Suppressor macrophage treated with lipopolysaccharide for 1 hour (primary cell): ENCODE measurements around the gene MAEA.

ENCODE experiments used
- DNase-seq, 3 donors: peaks; one replicate each; pipeline ENCODE4 v3.0.0-alpha.2; 2020 to 2022

MAEA gene

GRCh38 chr4:1305261-1305711 lies 15.6 kb downstream of the MAEA start:
- no peak for DNase-seq

GRCh38 chr4:1305781-1306455 lies 16.2 kb downstream of the MAEA start:
- peak in 1 of 3 donors; percentile 8 for DNase-seq

- no peak for DNase-seq
Observed at GRCh38 chr4:1307951-1308735, 18.5 kb downstream of the MAEA start.

GRCh38 chr4:1309261-1310010 lies 19.7 kb downstream of the MAEA start:
- DNase-seq: peak; percentile 77 to 82 (median 77)

- DNase-seq: no peak
Observed at GRCh38 chr4:1310031-1310795, 20.5 kb downstream of the MAEA start.

- DNase-seq: no peak
Observed at GRCh38 chr4:1310796-1311631, 21.3 kb downstream of the MAEA start.

- no peak for DNase-seq
Observed at GRCh38 chr4:1312821-1313640, 23.3 kb downstream of the MAEA start.

- DNase-seq: no peak
Observed at GRCh38 chr4:1315306-1315705, 25.6 kb downstream of the MAEA start.

- DNase-seq: no peak
Observed at GRCh38 chr4:1315836-1316536, 26.3 kb downstream of the MAEA start.

- no peak for DNase-seq
Observed at GRCh38 chr4:1316537-1317168, 27.0 kb downstream of the MAEA start.

- DNase-seq: no peak
Observed at GRCh38 chr4:1317177-1318045, 27.7 kb downstream of the MAEA start.

- DNase-seq: no peak
Observed at GRCh38 chr4:1318046-1318375, 28.3 kb downstream of the MAEA start.

- DNase-seq: peak in 2 of 3 donors; percentile 15 to 46
Observed at GRCh38 chr4:1318488-1319213, 29.0 kb downstream of the MAEA start.

- no peak for DNase-seq
Observed at GRCh38 chr4:1321486-1321885, 31.8 kb downstream of the MAEA start.

GRCh38 chr4:1321946-1322650 lies 32.4 kb downstream of the MAEA start:
- DNase-seq: no peak

GRCh38 chr4:1323280-1323634 lies 33.6 kb downstream of the MAEA start:
- DNase-seq: no peak

GRCh38 chr4:1323635-1324442 lies 34.1 kb downstream of the MAEA start:
- DNase-seq: no peak
